Endothelial cell of umbilical vein (primary cell): ENCODE data around the gene TRABD2A. TPM values are rescaled to one million over a fixed set of nuclear protein-coding genes. Genes with fewer than 3 reads are reported as not detected.

ENCODE experiments used
- BruUV-seq: library from RNA; stranded (reverse); fragments of 400-500 nt; replicated peaks from 2 replicates; lab custom pipeline; 2021; lab: Mats Ljungman, UMichigan
- CTCF ChIA-PET: fragments of 300-600, 350-600 bp; sonication (Branson Sonifier 250); formaldehyde crosslinking; loops from one replicate; lab custom pipeline; 2021; ENCODE audit warnings: antibody characterized with exemption, inconsistent platforms; lab: Charles Lee
- POLR2A ChIA-PET: fragments of 300-600, 350-600 bp; sonication (Branson Sonifier 250); formaldehyde crosslinking; loops from one replicate; lab custom pipeline; 2021; ENCODE audit warnings: antibody characterized with exemption, inconsistent platforms; lab: Charles Lee
- DNase-seq: peaks from one replicate; pipeline ENCODE4 v3.0.0-alpha.2; 2011; ENCODE audit warnings: low read depth, low spot score
- FAIRE-seq: peaks from 2 replicates; lab custom pipeline; 2011; peaks lifted over from hg19 to GRCh38; lab: Jason Lieb, UNC
- H2AFZ ChIP-seq: 2 replicates; pipeline ENCODE4 v1.6.0; 2012; ENCODE audit warnings: low read depth, low read length, control low read depth, inconsistent platforms
- H3K27ac ChIP-seq: 2 replicates; pipeline ENCODE4 v1.5.1; 2011; ENCODE audit warnings: low read depth, mild to moderate bottlenecking, control low read depth, low read length, moderate library complexity; ENCODE audit not compliant: insufficient read depth
- H3K27me3 ChIP-seq, 2 experiments: 2 replicates each; pipeline versions ENCODE4 v1.6.0 to v1.6.1; 2011; ENCODE audit warnings: low read length in 2 of 2, mixed read lengths in 1 of 2; ENCODE audit not compliant: control insufficient read depth in 2 of 2, insufficient read depth in 2 of 2
- H3K36me3 ChIP-seq, 2 experiments: 2 replicates in 1 of 2; 3 replicates in 1 of 2; pipeline ENCODE4 v1.5.1; 2011; ENCODE audit warnings: low read length in 2 of 2, mild to moderate bottlenecking in 1 of 2, moderate library complexity in 1 of 2; ENCODE audit not compliant: control insufficient read depth in 2 of 2, insufficient read depth in 2 of 2; ENCODE audit errors: extremely low read depth in 1 of 2
- H3K4me1 ChIP-seq: 3 replicates; pipeline ENCODE4 v1.5.1; 2011; ENCODE audit warnings: mild to moderate bottlenecking, low read length; ENCODE audit not compliant: control insufficient read depth, insufficient read depth; ENCODE audit errors: extremely low read depth
- H3K4me2 ChIP-seq: 2 replicates; pipeline ENCODE4 v1.6.1; 2011; ENCODE audit warnings: low read length, control low read depth, mixed read lengths; ENCODE audit not compliant: insufficient read depth
- H3K4me3 ChIP-seq, 3 experiments: fragments of 200-600 bp in 1 of 3; sonication (generic), shearing (Covaris generic) in 1 of 3; replicated peaks in 1 of 3; 2 replicates each; pipeline ENCODE4 v1.5.1; 2011 to 2016; ENCODE audit warnings: control low read depth in 3 of 3, low read length in 3 of 3, mild to moderate bottlenecking in 2 of 3, inconsistent platforms in 1 of 3, low read depth in 1 of 3, moderate library complexity in 1 of 3; ENCODE audit not compliant: insufficient read depth in 1 of 3
- H3K79me2 ChIP-seq: 2 replicates; pipeline ENCODE4 v1.6.0; 2012; ENCODE audit warnings: low read length, inconsistent platforms; ENCODE audit not compliant: control insufficient read depth, insufficient read depth
- H3K9ac ChIP-seq: replicated peaks from 2 replicates; pipeline ENCODE3; 2011; ENCODE audit warnings: low read length, control low read depth; ENCODE audit not compliant: insufficient read depth; ENCODE audit errors: extremely low read depth
- H3K9me1 ChIP-seq: replicated peaks from 3 replicates; pipeline ENCODE4 v1.6.0; 2011; ENCODE audit warnings: mild to moderate bottlenecking, low read length; ENCODE audit not compliant: control insufficient read depth, insufficient read depth; ENCODE audit errors: extremely low read depth
- H3K9me3 ChIP-seq: replicated peaks from 2 replicates; pipeline ENCODE4 v1.5.1; 2012; ENCODE audit warnings: low read length, inconsistent platforms; ENCODE audit not compliant: control insufficient read depth, insufficient read depth
- H4K20me1 ChIP-seq: replicated peaks from 2 replicates; pipeline ENCODE3; 2011; ENCODE audit warnings: mild to moderate bottlenecking, low read length; ENCODE audit not compliant: control insufficient read depth, insufficient read depth; ENCODE audit errors: extremely low read depth
- CTCF ChIP-seq, 2 donors: IDR thresholded peaks; 1 replicate in 1 of 2; 2 replicates in 1 of 2; pipeline ENCODE4 v1.5.1; 2011; ENCODE audit warnings: low read length in 2 of 2, mild to moderate bottlenecking in 2 of 2, moderate library complexity in 2 of 2, control low read depth in 1 of 2, inconsistent platforms in 1 of 2, low read depth in 1 of 2; ENCODE audit not compliant: insufficient read depth in 1 of 2; ENCODE audit errors: extremely low read depth in 1 of 2
- EZH2 ChIP-seq: IDR thresholded peaks from 2 replicates; pipeline ENCODE4 v1.6.1; 2012; ENCODE audit warnings: borderline replicate concordance, low read depth, mild to moderate bottlenecking, moderate library complexity, low read length, inconsistent platforms; ENCODE audit not compliant: severe bottlenecking
- FOS ChIP-seq: IDR thresholded peaks from 2 replicates; pipeline ENCODE4 v1.6.1; 2011; ENCODE audit warnings: mild to moderate bottlenecking, low read length, moderate library complexity, borderline replicate concordance; ENCODE audit not compliant: insufficient read depth
- GATA2 ChIP-seq: IDR thresholded peaks from 2 replicates; pipeline ENCODE4 v1.7.0; 2011; ENCODE audit warnings: low read depth, mild to moderate bottlenecking, moderate library complexity, mixed read lengths, low read length; ENCODE audit not compliant: insufficient read length, insufficient read depth
- JUN ChIP-seq: IDR thresholded peaks from 2 replicates; pipeline ENCODE4 v1.6.1; 2011; ENCODE audit warnings: borderline replicate concordance, low read depth; ENCODE audit not compliant: insufficient read length, insufficient read depth
- MAX ChIP-seq: IDR thresholded peaks from 2 replicates; pipeline ENCODE4 v1.6.1; 2011; ENCODE audit not compliant: insufficient read depth, insufficient read length
- MYC ChIP-seq: IDR thresholded peaks from one replicate; pipeline ENCODE4 v1.6.1; 2011; ENCODE audit warnings: mild to moderate bottlenecking, low read depth, low read length
- POLR2A ChIP-seq: IDR thresholded peaks from 2 replicates; pipeline ENCODE4 v1.6.1; 2012; ENCODE audit warnings: low read depth, mild to moderate bottlenecking, control low read depth, low read length
- POLR2AphosphoS5 ChIP-seq: IDR thresholded peaks from 2 replicates; pipeline ENCODE4 v1.6.1; 2012; ENCODE audit warnings: low read depth, mild to moderate bottlenecking, control low read depth, low read length, moderate library complexity; ENCODE audit not compliant: insufficient read depth
- dilution Hi-C: fragments of 300-500 bp; cut with MboI; formaldehyde crosslinking; loops from one replicate; pipeline ENCODE4 v1.15.0; 2019; ENCODE audit warnings: low sequenced_read_pairs; ENCODE audit not compliant: extremely low pct_ligation_motif_present
- intact Hi-C: fragments of 100-400 bp; cut with micrococcal nuclease; formaldehyde crosslinking; loops from one replicate; pipeline ENCODE4 v1.10.0; 2022
- polyA plus RNA-seq, 4 experiments: library from polyadenylated mRNA; depleted of rRNA in 3 of 4; stranded (reverse) in 3 of 4; unstranded in 1 of 4; fragments of >200 nt; gene quantifications; 2 replicates each; pipeline versions ENCODE4 v1.2.1 to v1.2.3, GENCODE V29; 2011 to 2012; ENCODE audit warnings: missing spikeins in 1 of 4
- total RNA-seq: library from RNA; stranded (reverse); gene quantifications from 2 replicates; pipeline ENCODE4 v1.2.3, GENCODE V29; 2021

TRABD2A gene
- total and polyA plus RNA-seq, 2 donors (not counting 3 experiments of a cell fraction or from before 2014, with no cell fraction given): 1.0 to 1.8 TPM

GRCh38 chr2:84829693-84830092, 51.2 kb downstream of the TRABD2A start:
- ChIA-PET CTCF (no interaction called here), POLR2A (no interaction called here)
- Histone ChIP-seq H3K9me1 (no peaks in the 10 kb centered on the region), H3K79me2 (no peaks in the 10 kb centered on the region), H3K9ac (no peak overlapping the region), H2AFZ (no peak overlapping the region), H3K36me3 (no peaks in the 10 kb centered on the region), H4K20me1 (no peaks in the 10 kb centered on the region), H3K4me2 (no peak overlapping the region), H3K4me1 (no peaks in the 10 kb centered on the region), H3K27me3 (no peaks in the 10 kb centered on the region), H3K27ac (no peak overlapping the region), H3K9me3 (no peaks in the 10 kb centered on the region), H3K4me3 (no peak overlapping the region)
- no TSS peak for BruUV-seq
- no peak for DNase-seq
- no peak for FAIRE-seq
- intact Hi-C loops: no loop called here
- dilution Hi-C loops: no loop called here
- TF ChIP-seq MYC: no peak
- TF ChIP-seq JUN: no peak
- no peak for TF ChIP-seq CTCF (IDR thresholded peaks at IDR 0.05; ENCODE audit: extremely low read depth in 1 of 2, insufficient read depth in 1 of 2, low read depth in 1 of 2, low read length in 2 of 2)
- TF ChIP-seq POLR2A: no peak
- TF ChIP-seq FOS: no peak
- no peak for TF ChIP-seq POLR2AphosphoS5
- TF ChIP-seq GATA2: no peak
- no peak for TF ChIP-seq MAX
- no peak for TF ChIP-seq EZH2
